HCT116 (cell line): ENCODE data around the gene CCDC146. TPM values are rescaled to one million over a fixed set of nuclear protein-coding genes. Genes with fewer than 3 reads are reported as not detected.
"Not testable (repeated sequence)": the region's sequence is repeated elsewhere in the genome, so short reads cannot be mapped to it uniquely, and the experiment has no call there.

Experiments
- ATAC-seq: fragments of 200-7000 bp; cut with Tn5 transposase; 2 replicates; pipeline ENCODE4 v1.9.1; 2020; ENCODE audit warnings: mild to moderate bottlenecking, moderate library complexity
- BruUV-seq: library from RNA; stranded (reverse); fragments of 400-500 nt; replicated peaks from 2 replicates; lab custom pipeline; 2021; lab: Mats Ljungman, UMichigan
- CTCF ChIA-PET: fragments of 300-600 bp; sonication (Branson Sonifier 250); formaldehyde crosslinking; loops from one replicate; lab custom pipeline; 2021; ENCODE audit warnings: antibody characterized with exemption; lab: Charles Lee
- POLR2A ChIA-PET: fragments of 300-600, 350-600 bp; sonication (Branson Sonifier 250); formaldehyde crosslinking; loops from one replicate; lab custom pipeline; 2021; ENCODE audit warnings: antibody characterized with exemption; lab: Charles Lee
- RAD21 ChIA-PET, 2 experiments: fragments of 300-600 bp; sonication (Branson Sonifier 250); formaldehyde crosslinking; loops; one replicate each; lab custom pipeline; 2023; ENCODE audit warnings: low total read pairs in 2 of 2; ENCODE audit not compliant: uncharacterized antibody in 2 of 2, unreplicated experiment in 2 of 2, low non-redundant PET in 1 of 2; lab: Charles Lee
- DNase-seq: peaks from one replicate; pipeline ENCODE4 v3.0.0-alpha.2; 2010; ENCODE audit warnings: low read depth, low spot score
- H2AFZ ChIP-seq: fragments of 200-600 bp; shearing (Covaris generic), sonication (generic); 2 replicates; pipeline ENCODE4 v1.6.1; 2017; ENCODE audit warnings: low read depth, mixed run types, mixed read lengths, antibody characterized with exemption, low read length; ENCODE audit not compliant: poor library complexity, severe bottlenecking
- H3K27ac ChIP-seq: 2 replicates; pipeline ENCODE4 v1.5.1; 2012; ENCODE audit warnings: low read depth, low read length
- H3K27me3 ChIP-seq: fragments of 200-600 bp; sonication (generic); 2 replicates; pipeline ENCODE4 v1.6.1; 2016; ENCODE audit warnings: mixed run types, low read length, mixed read lengths; ENCODE audit not compliant: insufficient read depth
- H3K36me3 ChIP-seq, 2 experiments: fragments of 200-500 bp in 1 of 2; fragments of 200-600 bp in 1 of 2; sonication (Bioruptor generic) in 1 of 2; sonication (generic) in 1 of 2; 2 replicates each; pipeline versions ENCODE4 v1.5.1 to v1.6.1; 2014 to 2016; ENCODE audit warnings: low read length in 2 of 2, inconsistent platforms in 1 of 2, mixed read lengths in 1 of 2, mixed run types in 1 of 2; ENCODE audit not compliant: insufficient read depth in 2 of 2, control insufficient read depth in 1 of 2
- H3K4me1 ChIP-seq, 2 experiments: fragments of 200-600 bp in 1 of 2; sonication (generic) in 1 of 2; 2 replicates each; pipeline versions ENCODE4 v1.5.1 to v1.6.1; 2012 to 2017; ENCODE audit warnings: low read length in 2 of 2, inconsistent platforms in 1 of 2, mild to moderate bottlenecking in 1 of 2, mixed read lengths in 1 of 2, mixed run types in 1 of 2, moderate library complexity in 1 of 2; ENCODE audit not compliant: insufficient read depth in 2 of 2, control insufficient read depth in 1 of 2
- H3K4me2 ChIP-seq: fragments of 200-600 bp; sonication (generic); 2 replicates; pipeline ENCODE4 v1.6.1; 2017; ENCODE audit warnings: mixed run types, low read length, mixed read lengths
- H3K4me3 ChIP-seq, 2 experiments: fragments of 200-600 bp in 1 of 2; sonication (generic) in 1 of 2; replicated peaks in 1 of 2; 2 replicates each; pipeline ENCODE4 v1.5.1; 2011 to 2016; ENCODE audit warnings: low read length in 2 of 2, control low read depth in 1 of 2, low read depth in 1 of 2, mild to moderate bottlenecking in 1 of 2, mixed read lengths in 1 of 2, mixed run types in 1 of 2
- H3K79me2 ChIP-seq: fragments of 200-600 bp; sonication (generic); 2 replicates; pipeline ENCODE4 v1.6.1; 2017; ENCODE audit warnings: mild to moderate bottlenecking, mixed run types, low read length, moderate library complexity, mixed read lengths; ENCODE audit not compliant: insufficient read depth
- H3K9ac ChIP-seq: fragments of 200-600 bp; sonication (generic); 2 replicates; pipeline ENCODE4 v1.6.1; 2016; ENCODE audit warnings: low read length, mixed read lengths
- H3K9me2 ChIP-seq: fragments of 200-600 bp; sonication (generic), shearing (Covaris generic); 2 replicates; pipeline ENCODE4 v1.6.1; 2017; ENCODE audit warnings: mixed run types, mild to moderate bottlenecking, moderate library complexity; ENCODE audit not compliant: insufficient read depth
- H3K9me3 ChIP-seq, 2 experiments: fragments of 200-500 bp in 1 of 2; fragments of 200-600 bp in 1 of 2; sonication (Bioruptor generic) in 1 of 2; sonication (generic) in 1 of 2; 2 replicates each; pipeline ENCODE4 v1.6.1; 2014 to 2017; ENCODE audit warnings: low read length in 2 of 2, mixed read lengths in 2 of 2, inconsistent platforms in 1 of 2, low read depth in 1 of 2, mild to moderate bottlenecking in 1 of 2, mixed run types in 1 of 2, moderate library complexity in 1 of 2; ENCODE audit not compliant: control insufficient read depth in 1 of 2, insufficient read depth in 1 of 2
- H4K20me1 ChIP-seq: fragments of 200-600 bp; sonication (generic), shearing (Covaris generic); 2 replicates; pipeline ENCODE4 v1.6.1; 2017; ENCODE audit warnings: mixed run types, mild to moderate bottlenecking, moderate library complexity; ENCODE audit not compliant: insufficient read depth
- CTCF ChIP-seq, 3 experiments: fragments of 200-600 bp in 1 of 3; sonication (generic) in 1 of 3; IDR thresholded peaks in 2 of 3; conservative IDR thresholded peaks in 1 of 3; 2 replicates each; pipeline ENCODE4 v1.5.1; 2012 to 2017; ENCODE audit warnings: low read depth in 2 of 3, low read length in 2 of 3, antibody characterized with exemption in 1 of 3, borderline replicate concordance in 1 of 3, control low read depth in 1 of 3, mild to moderate bottlenecking in 1 of 3, mixed read lengths in 1 of 3, mixed run types in 1 of 3, moderate library complexity in 1 of 3; ENCODE audit not compliant: insufficient read depth in 1 of 3
- EZH2 ChIP-seq: fragments of 200-600 bp; sonication (generic); IDR thresholded peaks from 2 replicates; pipeline ENCODE4 v1.6.1; 2017; ENCODE audit warnings: antibody characterized with exemption, mixed run types
- ZNF274 ChIP-seq: fragments of 200-500 bp; sonication (Bioruptor generic); IDR thresholded peaks from 2 replicates; pipeline ENCODE4 v1.6.1; 2014; ENCODE audit warnings: mild to moderate bottlenecking, low read depth, low read length, inconsistent platforms
- intact Hi-C: fragments of 100-400 bp; cut with micrococcal nuclease; formaldehyde crosslinking; loops from 2 replicates; pipeline ENCODE4 v1.10.0; 2022
- total RNA-seq: library from RNA; stranded (reverse); gene quantifications from one replicate; pipeline ENCODE4 v1.2.1, GENCODE V29; 2021; ENCODE audit not compliant: unreplicated experiment

CCDC146 gene
- total RNA-seq, 1 experiment from 2014 or later, result 6.3 TPM

GRCh38 chr7:77228795-77229194 lies 106.4 kb downstream of the CCDC146 start:
- H3K27me3 ChIP-seq, RAD21 ChIA-PET, H4K20me1 ChIP-seq, POLR2A ChIA-PET, ATAC-seq, H3K9me3 ChIP-seq, H2AFZ ChIP-seq, H3K4me1 ChIP-seq, H3K9ac ChIP-seq, H3K79me2 ChIP-seq, CTCF ChIA-PET, H3K4me3 ChIP-seq, H3K36me3 ChIP-seq, DNase-seq, H3K27ac ChIP-seq, H3K9me2 ChIP-seq, H3K4me2 ChIP-seq, intact Hi-C loops, BruUV-seq: not testable (repeated sequence)

GRCh38 chr7:77232467-77232866 lies 110.1 kb downstream of the CCDC146 start:
- CTCF ChIA-PET, result interaction anchor here (0.7 kb wide), 1 partner anchor 15 kb away, joined by 3 read pairs; no protein-coding TSS in a partner anchor
- no peaks in the 10 kb centered on the region for H3K4me1 ChIP-seq
- RAD21 ChIA-PET, result no interaction called here
- H2AFZ ChIP-seq, result no peak overlapping the region
- TF ChIP-seq EZH2 (no peak), CTCF (IDR thresholded peaks at IDR 0.05 in 2 of 3, conservative IDR thresholded peaks at IDR 0.05 in 1 of 3; ENCODE audit: borderline replicate concordance in 1 of 3, insufficient read depth in 1 of 3, low read depth in 2 of 3, low read length in 2 of 3) (no peak), ZNF274 (no peak)
- H4K20me1 ChIP-seq, result no peaks in the 10 kb centered on the region
- ATAC-seq (no peak), DNase-seq (no peak)
- intact Hi-C loops, result no loop called here
- no peaks in the 10 kb centered on the region for H3K27me3 ChIP-seq
- POLR2A ChIA-PET, result no interaction called here
- H3K4me3 ChIP-seq, result no peak overlapping the region
- H3K4me2 ChIP-seq, result no peak overlapping the region
- H3K79me2 ChIP-seq, result no peaks in the 10 kb centered on the region
- H3K36me3 ChIP-seq, result no peaks in the 10 kb centered on the region
- H3K9me3 ChIP-seq, result no peaks in the 10 kb centered on the region
- no TSS peak for BruUV-seq
- H3K9ac ChIP-seq, result no peak overlapping the region
- no peaks in the 10 kb centered on the region for H3K9me2 ChIP-seq
- H3K27ac ChIP-seq, result no peak overlapping the region
